ENCODE results near the gene CACNA2D3. TPM values are rescaled to one million over a fixed set of nuclear protein-coding genes. Genes with fewer than 3 reads are reported as not detected.

The CACNA2D3 gene
- total RNA-seq, 1 donor from 2014 or later, result not detected

DNA sequence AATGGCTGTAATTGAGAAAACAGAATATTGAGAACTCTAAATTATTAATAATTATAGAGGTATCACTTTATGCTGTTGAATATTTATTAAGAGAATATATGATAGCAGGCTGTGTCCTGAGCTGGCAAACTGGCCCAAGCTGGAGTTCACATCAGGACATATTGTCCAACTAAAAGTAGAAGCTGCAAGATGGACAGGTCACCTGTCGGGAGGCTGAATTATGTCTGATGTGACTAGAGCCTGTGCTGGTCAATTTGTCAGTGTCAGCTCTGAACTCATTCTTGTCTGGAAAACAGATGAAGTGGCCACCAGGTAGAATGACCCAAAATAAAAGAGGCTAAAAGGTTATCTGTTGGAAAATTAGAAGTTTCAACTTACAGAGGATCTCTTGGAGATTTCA lies 413.3 kb downstream of the CACNA2D3 start:
- Histone ChIP-seq H3K36me3 (no peaks in the 10 kb centered on the region), H3K4me1 (no peaks in the 10 kb centered on the region), H3K9me3 (ENCODE audit: low read depth) (no peaks in the 10 kb centered on the region), H3K27ac (no peak overlapping the region), H4K20me1 (ENCODE audit: low read depth) (no peaks in the 10 kb centered on the region), H3K9ac (no peak overlapping the region), H2AFZ (replicated peaks) (no peak overlapping the region), H3K79me2 (ENCODE audit: low read depth) (no peaks in the 10 kb centered on the region), H3K4me3 (no peak overlapping the region), H3K27me3 (no peaks in the 10 kb centered on the region), H3K4me2 (no peak overlapping the region), H3F3A (ENCODE audit: low read depth) (no peaks in the 10 kb centered on the region)
- Mint-ChIP-seq H3K27ac (no peak overlapping the region), H3K36me3 (no peaks in the 10 kb centered on the region), H3K9me3 (no peaks in the 10 kb centered on the region), H3K4me1 (peaks cover 10% of the 10 kb centered on the region), H3K27me3 (ENCODE audit: insufficient read depth, low read depth) (no peaks in the 10 kb centered on the region), H3K4me3 (no peak overlapping the region)
- TF ChIP-seq, protein P1, sequence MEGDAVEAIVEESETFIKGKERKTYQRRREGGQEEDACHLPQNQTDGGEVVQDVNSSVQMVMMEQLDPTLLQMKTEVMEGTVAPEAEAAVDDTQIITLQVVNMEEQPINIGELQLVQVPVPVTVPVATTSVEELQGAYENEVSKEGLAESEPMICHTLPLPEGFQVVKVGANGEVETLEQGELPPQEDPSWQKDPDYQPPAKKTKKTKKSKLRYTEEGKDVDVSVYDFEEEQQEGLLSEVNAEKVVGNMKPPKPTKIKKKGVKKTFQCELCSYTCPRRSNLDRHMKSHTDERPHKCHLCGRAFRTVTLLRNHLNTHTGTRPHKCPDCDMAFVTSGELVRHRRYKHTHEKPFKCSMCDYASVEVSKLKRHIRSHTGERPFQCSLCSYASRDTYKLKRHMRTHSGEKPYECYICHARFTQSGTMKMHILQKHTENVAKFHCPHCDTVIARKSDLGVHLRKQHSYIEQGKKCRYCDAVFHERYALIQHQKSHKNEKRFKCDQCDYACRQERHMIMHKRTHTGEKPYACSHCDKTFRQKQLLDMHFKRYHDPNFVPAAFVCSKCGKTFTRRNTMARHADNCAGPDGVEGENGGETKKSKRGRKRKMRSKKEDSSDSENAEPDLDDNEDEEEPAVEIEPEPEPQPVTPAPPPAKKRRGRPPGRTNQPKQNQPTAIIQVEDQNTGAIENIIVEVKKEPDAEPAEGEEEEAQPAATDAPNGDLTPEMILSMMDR (IDR thresholded peaks at IDR 0.05), result no peak
- no peak for TF ChIP-seq EZH2 (IDR thresholded peaks at IDR 0.05)
- no peak for DNase-seq (ENCODE audit: low spot score)

GRCh38 chr3:54536450-54536849 lies 414.1 kb downstream of the CACNA2D3 start:
- Histone ChIP-seq H3K9me3 (ENCODE audit: low read depth) (no peaks in the 10 kb centered on the region), H2AFZ (replicated peaks) (no peak overlapping the region), H3K27ac (no peak overlapping the region), H3K9ac (no peak overlapping the region), H3K27me3 (no peaks in the 10 kb centered on the region), H3K79me2 (ENCODE audit: low read depth) (no peaks in the 10 kb centered on the region), H4K20me1 (ENCODE audit: low read depth) (no peaks in the 10 kb centered on the region), H3K4me2 (no peak overlapping the region), H3F3A (ENCODE audit: low read depth) (no peaks in the 10 kb centered on the region), H3K4me3 (no peak overlapping the region), H3K36me3 (no peaks in the 10 kb centered on the region), H3K4me1 (no peaks in the 10 kb centered on the region)
- Mint-ChIP-seq H3K9me3 (no peaks in the 10 kb centered on the region), H3K4me3 (no peak overlapping the region), H3K27me3 (ENCODE audit: insufficient read depth, low read depth) (peaks cover 2% of the 10 kb centered on the region), H3K27ac (no peak overlapping the region), H3K36me3 (no peaks in the 10 kb centered on the region), H3K4me1 (peaks cover 6% of the 10 kb centered on the region)
- TF ChIP-seq EZH2phosphoT487 (IDR thresholded peaks at IDR 0.05) (no peak), EZH2 (IDR thresholded peaks at IDR 0.05) (no peak)
- TF ChIP-seq, protein P1 (IDR thresholded peaks at IDR 0.05), result no peak
- no peak for DNase-seq (ENCODE audit: low spot score)

- H3K27me3 Mint-ChIP-seq (ENCODE audit: insufficient read depth, low read depth), result peaks cover 2% of the 10 kb centered on the region
Observed at GRCh38 chr3:54537506-54537905, 415.2 kb downstream of the CACNA2D3 start.

More at GRCh38 chr3:54537506-54537905, 415.2 kb downstream of the CACNA2D3 start:
- Histone ChIP-seq H3K36me3 (no peaks in the 10 kb centered on the region), H3K4me3 (no peak overlapping the region), H4K20me1 (ENCODE audit: low read depth) (no peaks in the 10 kb centered on the region), H3K27me3 (no peaks in the 10 kb centered on the region), H3K79me2 (ENCODE audit: low read depth) (no peaks in the 10 kb centered on the region), H3K9ac (no peak overlapping the region), H3F3A (ENCODE audit: low read depth) (no peaks in the 10 kb centered on the region), H2AFZ (replicated peaks) (no peak overlapping the region), H3K9me3 (ENCODE audit: low read depth) (no peaks in the 10 kb centered on the region), H3K27ac (no peak overlapping the region), H3K4me2 (no peak overlapping the region), H3K4me1 (no peaks in the 10 kb centered on the region)
- Mint-ChIP-seq H3K36me3 (no peaks in the 10 kb centered on the region), H3K9me3 (peaks cover 3% of the 10 kb centered on the region), H3K27ac (no peak overlapping the region), H3K4me1 (peaks cover 3% of the 10 kb centered on the region), H3K4me3 (no peak overlapping the region)
- DNase-seq (ENCODE audit: low spot score), result no peak
- TF ChIP-seq EZH2phosphoT487 (IDR thresholded peaks at IDR 0.05) (no peak), EZH2 (IDR thresholded peaks at IDR 0.05) (no peak)
- TF ChIP-seq, protein P1 (IDR thresholded peaks at IDR 0.05), result no peak
